ENCODE results near the gene TLK1.

DNA sequence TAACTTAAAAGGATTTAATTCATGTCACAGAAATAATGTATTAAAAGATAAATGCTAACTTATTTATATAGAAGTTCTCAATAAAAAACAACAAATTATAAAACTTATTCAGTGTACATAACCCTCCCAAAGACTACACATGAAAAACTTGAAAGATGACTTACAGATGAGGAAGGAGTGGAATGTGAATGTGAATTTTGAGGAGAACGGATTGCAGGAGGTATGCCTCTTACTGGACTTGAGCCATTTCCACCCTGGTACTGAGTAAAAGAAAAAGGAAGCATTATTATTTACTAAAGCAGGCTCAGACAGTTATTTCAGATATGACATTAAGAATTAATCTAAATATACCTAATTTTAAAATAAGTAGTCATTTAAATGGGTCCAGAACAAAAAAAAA, 104.4 kb downstream of the TLK1 start:
- TF ChIP-seq PATZ1 (CRISPR knock-in tag; IDR thresholded peaks at IDR 0.05; ENCODE audit: borderline replicate concordance) (no peak), ZFP3 (CRISPR knock-in tag; IDR thresholded peaks at IDR 0.05) (no peak), ZFP30 (CRISPR knock-in tag; IDR thresholded peaks at IDR 0.05) (no peak), ESRRG (CRISPR knock-in tag; IDR thresholded peaks at IDR 0.05) (no peak), RARB (CRISPR knock-in tag; IDR thresholded peaks at IDR 0.05) (no peak), ZNF8 (CRISPR knock-in tag; IDR thresholded peaks at IDR 0.05) (no peak), POU6F1 (CRISPR knock-in tag; IDR thresholded peaks at IDR 0.05; ENCODE audit: borderline replicate concordance, low read depth) (no peak), CSRNP3 (CRISPR knock-in tag; IDR thresholded peaks at IDR 0.05) (no peak), SNAI2 (CRISPR knock-in tag; IDR thresholded peaks at IDR 0.05) (no peak), TOX (CRISPR knock-in tag; IDR thresholded peaks at IDR 0.05; ENCODE audit: borderline replicate concordance) (no peak), GLIS3 (CRISPR knock-in tag; IDR thresholded peaks at IDR 0.05) (no peak), ZNF70 (CRISPR knock-in tag; IDR thresholded peaks at IDR 0.05) (no peak)
- TF ChIP-seq, protein P1, sequence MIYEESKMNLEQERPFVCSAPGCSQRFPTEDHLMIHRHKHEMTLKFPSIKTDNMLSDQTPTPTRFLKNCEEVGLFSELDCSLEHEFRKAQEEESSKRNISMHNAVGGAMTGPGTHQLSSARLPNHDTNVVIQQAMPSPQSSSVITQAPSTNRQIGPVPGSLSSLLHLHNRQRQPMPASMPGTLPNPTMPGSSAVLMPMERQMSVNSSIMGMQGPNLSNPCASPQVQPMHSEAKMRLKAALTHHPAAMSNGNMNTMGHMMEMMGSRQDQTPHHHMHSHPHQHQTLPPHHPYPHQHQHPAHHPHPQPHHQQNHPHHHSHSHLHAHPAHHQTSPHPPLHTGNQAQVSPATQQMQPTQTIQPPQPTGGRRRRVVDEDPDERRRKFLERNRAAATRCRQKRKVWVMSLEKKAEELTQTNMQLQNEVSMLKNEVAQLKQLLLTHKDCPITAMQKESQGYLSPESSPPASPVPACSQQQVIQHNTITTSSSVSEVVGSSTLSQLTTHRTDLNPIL (CRISPR knock-in tag; IDR thresholded peaks at IDR 0.05; ENCODE audit: low read depth), result no peak
